CD4-positive, alpha-beta memory T cell (primary cell): ENCODE results near the gene KRTAP5-7. TPM values are rescaled to one million over a fixed set of nuclear protein-coding genes. Genes with fewer than 3 reads are reported as not detected.
"Not testable (repeated sequence)": the region's sequence is repeated elsewhere in the genome, so short reads cannot be mapped to it uniquely, and the experiment has no call there.

Source experiments
- CTCF ChIA-PET: fragments of 350-600 bp; sonication (Branson Sonifier 250); formaldehyde crosslinking; loops from one replicate; lab custom pipeline; 2021; ENCODE audit warnings: inconsistent platforms; ENCODE audit not compliant: partially characterized antibody; lab: Charles Lee
- POLR2A ChIA-PET: fragments of 350-600 bp; sonication (Branson Sonifier 250); formaldehyde crosslinking; loops from one replicate; lab custom pipeline; 2021; ENCODE audit not compliant: partially characterized antibody; lab: Charles Lee
- DNase-seq, 5 donors: peaks; one replicate each; pipeline versions ENCODE4 v3.0.0 to v3.0.0-alpha.2; 2020 to 2022; ENCODE audit warnings: mixed read lengths in 1 of 5
- H3K27ac ChIP-seq: one replicate; pipeline ENCODE4 v1.7.0; 2013; ENCODE audit warnings: low read depth, low read length
- H3K27me3 ChIP-seq: 2 replicates; pipeline ENCODE4 v1.7.0; 2013; ENCODE audit warnings: mild to moderate bottlenecking, low read length, moderate library complexity; ENCODE audit not compliant: insufficient read depth
- H3K36me3 ChIP-seq: 2 replicates; pipeline ENCODE4 v1.7.0; 2013; ENCODE audit warnings: mild to moderate bottlenecking, low read length, moderate library complexity; ENCODE audit not compliant: insufficient read depth
- H3K4me1 ChIP-seq: 2 replicates; pipeline ENCODE4 v1.7.0; 2013; ENCODE audit warnings: mild to moderate bottlenecking, low read length, moderate library complexity; ENCODE audit not compliant: insufficient read depth
- H3K4me3 ChIP-seq, 2 donors: one replicate each; pipeline ENCODE4 v1.7.0; 2013; ENCODE audit warnings: low read length in 2 of 2, mild to moderate bottlenecking in 1 of 2
- H3K9me3 ChIP-seq, 2 donors: one replicate each; pipeline ENCODE4 v1.7.0; 2013; ENCODE audit warnings: low read length in 2 of 2, control low read depth in 1 of 2; ENCODE audit not compliant: control insufficient read depth in 1 of 2
- H3K27ac Mint-ChIP-seq, 7 donors: one replicate each; pipeline ENCODE4 v1.8.0; 2020 to 2021; ENCODE audit warnings: mixed read lengths in 7 of 7, mild to moderate bottlenecking in 6 of 7, inconsistent platforms in 3 of 7, moderate library complexity in 3 of 7
- H3K27me3 Mint-ChIP-seq, 2 donors: one replicate each; pipeline ENCODE4 v1.8.0; 2020 to 2021; ENCODE audit warnings: mixed read lengths in 2 of 2
- H3K36me3 Mint-ChIP-seq, 2 donors: one replicate each; pipeline ENCODE4 v1.8.0; 2020 to 2021; ENCODE audit warnings: mixed read lengths in 2 of 2, inconsistent platforms in 1 of 2, mild to moderate bottlenecking in 1 of 2
- H3K4me1 Mint-ChIP-seq, 4 donors: one replicate each; pipeline ENCODE4 v1.8.0; 2020 to 2021; ENCODE audit warnings: mixed read lengths in 4 of 4, mild to moderate bottlenecking in 1 of 4
- H3K4me3 Mint-ChIP-seq, 8 donors: one replicate each; pipeline ENCODE4 v1.8.0; 2020 to 2021; ENCODE audit warnings: mixed read lengths in 8 of 8, mild to moderate bottlenecking in 7 of 8, moderate library complexity in 6 of 8, inconsistent platforms in 3 of 8
- H3K9me3 Mint-ChIP-seq, 8 donors: one replicate each; pipeline ENCODE4 v1.8.0; 2020 to 2021; ENCODE audit warnings: mixed read lengths in 8 of 8, mild to moderate bottlenecking in 5 of 8, inconsistent platforms in 3 of 8, moderate library complexity in 1 of 8
- intact Hi-C: fragments of 100-400 bp; cut with micrococcal nuclease; formaldehyde crosslinking; loops from one replicate; pipeline ENCODE4 v1.15.1; 2023
- polyA plus RNA-seq, 2 donors: library from polyadenylated mRNA; unstranded; fragments of 300-500 nt; fragmentation: Illumina TruSeq; gene quantifications; one replicate each; pipeline ENCODE4 v1.2.3, GENCODE V29; 2021
- total RNA-seq, 2 experiments: library from RNA; stranded (reverse); gene quantifications; one replicate each; pipeline ENCODE4 v1.2.3, GENCODE V29; 2021

Gene KRTAP5-7
- total and polyA plus RNA-seq, 4 experiments from 2014 or later, result not detected

GRCh38 chr11:71575723-71576424, 48.8 kb downstream of the KRTAP5-7 start:
- no peaks in the 10 kb centered on the region for H3K4me1 ChIP-seq
- Mint-ChIP-seq H3K4me1 (peaks cover 4 to 11% (median 5%) of the 10 kb centered on the region in 4 donors), H3K27me3 (peaks cover 2 to 4% of the 10 kb centered on the region in 2 donors), H3K9me3 (no peaks in the 10 kb centered on the region), H3K36me3 (no peaks in the 10 kb centered on the region), H3K4me3 (no peak overlapping the region), H3K27ac (peak overlapping the region in 1 of 7 donors; percentile 31)
- no peaks in the 10 kb centered on the region for H3K9me3 ChIP-seq
- ChIA-PET POLR2A (interaction anchor here (0.8 kb wide), 1 partner anchor 64 kb away, joined by 3 read pairs; no protein-coding TSS in a partner anchor), CTCF (no interaction called here)
- H3K36me3 ChIP-seq, result no peaks in the 10 kb centered on the region
- intact Hi-C loops, result no loop called here
- no peak for DNase-seq
- H3K4me3 ChIP-seq, result no peak overlapping the region
- no peak overlapping the region for H3K27ac ChIP-seq
- no peaks in the 10 kb centered on the region for H3K27me3 ChIP-seq

GRCh38 chr11:71576688-71577465, 49.8 kb downstream of the KRTAP5-7 start:
- H3K27ac ChIP-seq, intact Hi-C loops, H3K36me3 ChIP-seq, H3K9me3 ChIP-seq, H3K27me3 Mint-ChIP-seq, H3K27ac Mint-ChIP-seq, H3K27me3 ChIP-seq, H3K4me3 Mint-ChIP-seq, CTCF ChIA-PET, H3K4me3 ChIP-seq, H3K4me1 ChIP-seq, H3K36me3 Mint-ChIP-seq, POLR2A ChIA-PET, H3K9me3 Mint-ChIP-seq, DNase-seq: not testable (repeated sequence)
- H3K4me1 Mint-ChIP-seq, result peaks cover 6 to 13% (median 7%) of the 10 kb centered on the region in 4 donors

- peaks cover 10 to 14% of the 10 kb centered on the region in 2 donors for H3K27me3 Mint-ChIP-seq
- no peaks in the 10 kb centered on the region for H3K9me3 ChIP-seq
- H3K27ac Mint-ChIP-seq, result no peak overlapping the region
- no peaks in the 10 kb centered on the region for H3K36me3 ChIP-seq
- CTCF ChIA-PET, result no interaction called here
- H3K36me3 Mint-ChIP-seq, result no peaks in the 10 kb centered on the region
- no peak overlapping the region for H3K4me3 Mint-ChIP-seq
- no peaks in the 10 kb centered on the region for H3K27me3 ChIP-seq
- intact Hi-C loops, result no loop called here
- H3K4me1 ChIP-seq, result no peaks in the 10 kb centered on the region
- no peak for DNase-seq
- POLR2A ChIA-PET, result no interaction called here
- no peak overlapping the region for H3K4me3 ChIP-seq
- no peaks in the 10 kb centered on the region for H3K9me3 Mint-ChIP-seq
- peaks cover 6 to 13% (median 7%) of the 10 kb centered on the region in 4 donors for H3K4me1 Mint-ChIP-seq
- H3K27ac ChIP-seq, result no peak overlapping the region
These were observed 50.5 kb downstream of the KRTAP5-7 start for GRCh38 chr11:71577469-71578004.

Other genes starting within 250 kb of the KRTAP5-7 start
- 10 to 100 TPM; 15.3 to 16.2 TPM for gene DHCR7, start 78.9 kb upstream of the KRTAP5-7 start, total RNA-seq
- 10 to 100 TPM; 17.7 to 18.0 TPM for gene DHCR7, start 78.9 kb upstream of the KRTAP5-7 start, polyA plus RNA-seq
- gene NADSYN1, start 74.1 kb upstream of the KRTAP5-7 start, total RNA-seq, result 100 to 1,000 TPM; 233 to 243 TPM
- 10 to 100 TPM; 35.9 to 39.2 TPM for gene NADSYN1, start 74.1 kb upstream of the KRTAP5-7 start, polyA plus RNA-seq
- gene KRTAP5-8, start 10.8 kb downstream of the KRTAP5-7 start, total RNA-seq, result not detected
- not detected for gene KRTAP5-8, start 10.8 kb downstream of the KRTAP5-7 start, polyA plus RNA-seq
- gene KRTAP5-9, start 21.2 kb downstream of the KRTAP5-7 start, total RNA-seq, result not detected
- gene KRTAP5-9, start 21.2 kb downstream of the KRTAP5-7 start, polyA plus RNA-seq, result not detected
- not detected for gene KRTAP5-10, start 38.3 kb downstream of the KRTAP5-7 start, total RNA-seq
- not detected for gene KRTAP5-10, start 38.3 kb downstream of the KRTAP5-7 start, polyA plus RNA-seq
- gene KRTAP5-11, start 55.6 kb downstream of the KRTAP5-7 start, total RNA-seq, result not detected
- not detected for gene KRTAP5-11, start 55.6 kb downstream of the KRTAP5-7 start, polyA plus RNA-seq